NCI-H1417 treated with DMSO at 0.1 percent for 48 hours (cell line): ENCODE measurements around the gene DNAAF8.

Experiments used
- DNase-seq: peaks from one replicate; lab custom pipeline; 2025; lab: John Stamatoyannopoulos, UW

DNAAF8 gene

GRCh38 chr16:4753227-4753626 lies 18.9 kb downstream of the DNAAF8 start:
- no peak for DNase-seq

GRCh38 chr16:4754865-4755264 lies 20.5 kb downstream of the DNAAF8 start:
- DNase-seq, result no peak

- no peak for DNase-seq
Measured at GRCh38 chr16:4755687-4756086, 21.4 kb downstream of the DNAAF8 start.

GRCh38 chr16:4760221-4760910 lies 26.0 kb downstream of the DNAAF8 start:
- DNase-seq, result no peak

GRCh38 chr16:4762205-4762604 lies 27.9 kb downstream of the DNAAF8 start:
- DNase-seq, result no peak

- no peak for DNase-seq
Measured at GRCh38 chr16:4763791-4764190, 29.5 kb downstream of the DNAAF8 start.

- DNase-seq, result no peak
Measured at GRCh38 chr16:4765511-4766474, 31.5 kb downstream of the DNAAF8 start.

- DNase-seq, result peak; percentile 80
Measured at GRCh38 chr16:4766875-4767628, 32.7 kb downstream of the DNAAF8 start, which contains the start of gene ZNF500. Gene ZNF500 (minus strand): TSS chr16:4767162. CDS start chr16:4765978, 1,184 bp downstream.

- no peak for DNase-seq
Measured at GRCh38 chr16:4767872-4768548, 33.7 kb downstream of the DNAAF8 start.

GRCh38 chr16:4768549-4769305 lies 34.4 kb downstream of the DNAAF8 start:
- no peak for DNase-seq

GRCh38 chr16:4769306-4769638 lies 34.9 kb downstream of the DNAAF8 start:
- no peak for DNase-seq

GRCh38 chr16:4771646-4772045 lies 37.3 kb downstream of the DNAAF8 start:
- no peak for DNase-seq

GRCh38 chr16:4772351-4772750 lies 38.0 kb downstream of the DNAAF8 start:
- no peak for DNase-seq

GRCh38 chr16:4775005-4775404 lies 40.7 kb downstream of the DNAAF8 start:
- no peak for DNase-seq

- DNase-seq, result no peak
Measured at GRCh38 chr16:4776141-4776705, 41.9 kb downstream of the DNAAF8 start.

GRCh38 chr16:4777339-4778049 lies 43.2 kb downstream of the DNAAF8 start:
- no peak for DNase-seq

- DNase-seq, result no peak
Measured at GRCh38 chr16:4778050-4778392, 43.7 kb downstream of the DNAAF8 start.

GRCh38 chr16:4780235-4780634 lies 45.9 kb downstream of the DNAAF8 start:
- DNase-seq, result no peak

GRCh38 chr16:4783251-4783950 lies 49.1 kb downstream of the DNAAF8 start:
- DNase-seq, result no peak

- no peak for DNase-seq
Measured at GRCh38 chr16:4783951-4784336, 49.6 kb downstream of the DNAAF8 start.
